ENCODE measurements around the gene LGALS16.
"Not testable (repeated sequence)": the region's sequence is repeated elsewhere in the genome, so short reads cannot be mapped to it uniquely, and the experiment has no call there.

GRCh38 chr19:39673862-39674261, 18.1 kb downstream of the LGALS16 start:
- not testable (repeated sequence) for TF ChIP-seq CTCF, POLR2A (IDR thresholded peaks at IDR 0.05)
